ENCODE measurements around the gene OSGIN1.

OSGIN1 gene

DNA sequence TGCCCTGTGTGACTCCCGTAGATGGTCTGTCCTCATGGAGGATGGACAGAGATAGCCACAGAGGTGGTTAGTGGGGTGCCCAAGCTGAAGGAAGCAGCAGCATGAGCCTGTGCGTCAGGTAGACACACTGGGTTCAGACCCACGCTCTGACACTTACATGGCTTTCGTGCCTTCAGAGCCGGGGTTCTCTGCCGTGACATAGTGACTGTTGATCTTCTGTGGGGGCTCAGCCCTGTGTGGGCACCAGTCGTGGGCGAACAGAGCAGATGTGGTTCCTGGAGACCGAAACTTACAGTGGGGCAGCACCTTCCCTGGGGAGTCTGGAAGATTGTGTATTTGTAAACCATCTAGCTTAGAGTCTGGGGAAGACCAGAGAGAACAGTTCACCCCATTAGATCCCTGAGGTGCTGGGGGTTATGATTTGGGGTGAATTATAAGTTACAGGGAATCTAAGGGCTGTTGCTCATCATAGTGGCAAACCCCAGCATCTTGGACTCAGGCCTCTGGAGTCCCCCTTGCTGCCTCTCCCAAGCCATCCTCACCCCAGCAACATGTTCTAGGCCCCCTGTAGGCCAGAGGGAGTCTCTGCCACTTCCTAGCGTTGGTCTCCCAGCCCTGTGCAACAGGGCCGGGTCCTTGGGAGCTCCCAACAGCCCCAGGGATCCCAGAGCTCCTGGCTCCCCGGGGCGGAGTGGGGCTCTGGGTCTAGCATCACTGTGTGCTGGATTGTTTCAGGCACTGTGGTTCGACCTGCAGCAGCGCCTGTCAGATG is 43.6 kb downstream of the OSGIN1 start:
- DNase-seq (ENCODE audit: low spot score) = no peak
- in situ Hi-C loops (cut with MboI; ENCODE audit: low pct_unique_long_range_greater_than_20kb, low sequenced_read_pairs, unreplicated experiment) = no loop called here
- TF ChIP-seq, protein P1, sequence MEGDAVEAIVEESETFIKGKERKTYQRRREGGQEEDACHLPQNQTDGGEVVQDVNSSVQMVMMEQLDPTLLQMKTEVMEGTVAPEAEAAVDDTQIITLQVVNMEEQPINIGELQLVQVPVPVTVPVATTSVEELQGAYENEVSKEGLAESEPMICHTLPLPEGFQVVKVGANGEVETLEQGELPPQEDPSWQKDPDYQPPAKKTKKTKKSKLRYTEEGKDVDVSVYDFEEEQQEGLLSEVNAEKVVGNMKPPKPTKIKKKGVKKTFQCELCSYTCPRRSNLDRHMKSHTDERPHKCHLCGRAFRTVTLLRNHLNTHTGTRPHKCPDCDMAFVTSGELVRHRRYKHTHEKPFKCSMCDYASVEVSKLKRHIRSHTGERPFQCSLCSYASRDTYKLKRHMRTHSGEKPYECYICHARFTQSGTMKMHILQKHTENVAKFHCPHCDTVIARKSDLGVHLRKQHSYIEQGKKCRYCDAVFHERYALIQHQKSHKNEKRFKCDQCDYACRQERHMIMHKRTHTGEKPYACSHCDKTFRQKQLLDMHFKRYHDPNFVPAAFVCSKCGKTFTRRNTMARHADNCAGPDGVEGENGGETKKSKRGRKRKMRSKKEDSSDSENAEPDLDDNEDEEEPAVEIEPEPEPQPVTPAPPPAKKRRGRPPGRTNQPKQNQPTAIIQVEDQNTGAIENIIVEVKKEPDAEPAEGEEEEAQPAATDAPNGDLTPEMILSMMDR (IDR thresholded peaks at IDR 0.05; ENCODE audit: extremely low read depth, insufficient read depth, missing control alignments) = no peak

DNA sequence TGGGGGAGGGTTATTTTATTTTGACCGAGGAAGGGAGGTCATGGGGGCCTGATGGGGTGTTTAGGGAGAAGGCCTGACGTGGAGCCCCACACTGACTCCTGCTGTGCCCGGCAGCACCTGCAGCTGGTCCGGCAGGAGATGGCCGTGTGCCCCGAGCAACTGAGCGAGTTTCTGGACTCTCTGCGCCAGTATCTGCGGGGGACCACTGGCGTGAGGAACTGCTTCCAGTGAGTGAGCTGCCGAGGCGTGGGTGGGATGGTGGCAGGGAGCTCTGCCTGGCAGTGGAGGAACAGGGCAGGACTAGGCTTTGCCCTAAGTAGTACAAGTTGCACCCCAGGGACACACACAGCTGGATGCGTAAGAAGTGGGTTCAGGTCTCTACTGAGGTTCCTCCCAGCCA is 45.1 kb downstream of the OSGIN1 start:
- in situ Hi-C loops (cut with MboI; ENCODE audit: low pct_unique_long_range_greater_than_20kb, low sequenced_read_pairs, unreplicated experiment) = no loop called here
- TF ChIP-seq, protein P1 (IDR thresholded peaks at IDR 0.05; ENCODE audit: extremely low read depth, insufficient read depth, missing control alignments) = no peak
- no peak for DNase-seq (ENCODE audit: low spot score)

DNA sequence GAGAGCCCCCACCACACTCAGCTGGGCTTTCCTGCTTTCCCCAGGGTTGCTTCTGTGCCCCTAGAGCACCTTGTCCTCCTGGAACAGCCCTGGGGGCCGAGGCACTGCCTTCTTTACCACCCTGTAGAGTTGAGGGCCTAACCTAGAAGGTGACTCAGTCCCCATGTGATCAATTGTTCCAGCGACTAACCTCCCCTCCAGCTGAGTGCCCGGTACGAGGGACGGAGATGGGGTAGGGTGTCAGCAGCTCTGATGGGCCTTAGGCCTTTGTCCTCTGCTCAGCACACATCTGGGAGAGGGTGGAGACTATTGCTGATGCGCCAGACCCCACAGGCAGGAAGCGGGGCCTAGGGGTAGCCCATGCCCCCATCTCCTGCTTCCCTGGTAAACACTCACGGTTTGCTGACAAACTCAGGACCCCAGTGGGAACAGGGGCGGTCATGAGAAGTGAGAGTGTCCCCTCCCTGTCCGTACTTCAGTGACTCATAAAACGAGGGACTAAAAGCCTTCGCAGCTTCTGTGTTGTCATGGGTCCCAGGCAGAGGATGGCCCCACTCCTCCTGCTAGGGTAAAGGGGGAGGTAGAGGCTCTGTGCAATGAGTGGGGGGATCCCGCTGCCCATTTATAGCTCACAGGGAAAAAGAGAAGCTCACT is 48.1 kb downstream of the OSGIN1 start:
- in situ Hi-C loops (cut with MboI; ENCODE audit: low pct_unique_long_range_greater_than_20kb, low sequenced_read_pairs, unreplicated experiment) = no loop called here
- DNase-seq (ENCODE audit: low spot score) = no peak
- TF ChIP-seq, protein P1 (IDR thresholded peaks at IDR 0.05; ENCODE audit: extremely low read depth, insufficient read depth, missing control alignments) = no peak

DNA sequence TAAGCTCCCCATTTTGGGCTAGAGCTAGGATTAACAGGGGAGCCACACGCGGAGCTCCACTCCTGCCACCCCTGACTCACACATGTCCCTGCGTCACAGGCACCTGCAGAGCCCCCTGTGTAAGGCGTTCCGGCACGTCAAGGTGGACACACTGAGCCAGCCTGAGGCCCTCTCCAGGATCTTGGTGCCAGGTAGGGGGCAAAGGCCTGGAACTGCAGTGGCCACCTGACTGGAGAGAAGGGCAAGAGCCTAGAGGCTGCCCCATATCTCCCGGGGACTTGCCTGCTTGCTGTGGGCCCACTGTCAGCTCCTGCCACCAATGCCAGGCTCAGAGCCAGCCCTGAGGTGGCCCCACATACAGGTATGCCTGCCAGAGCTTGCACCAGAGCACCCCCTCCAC is 48.7 kb downstream of the OSGIN1 start:
- TF ChIP-seq, protein P1 (IDR thresholded peaks at IDR 0.05; ENCODE audit: extremely low read depth, insufficient read depth, missing control alignments) = no peak
- in situ Hi-C loops (cut with MboI; ENCODE audit: low pct_unique_long_range_greater_than_20kb, low sequenced_read_pairs, unreplicated experiment) = no loop called here
- DNase-seq (ENCODE audit: low spot score) = no peak

DNA sequence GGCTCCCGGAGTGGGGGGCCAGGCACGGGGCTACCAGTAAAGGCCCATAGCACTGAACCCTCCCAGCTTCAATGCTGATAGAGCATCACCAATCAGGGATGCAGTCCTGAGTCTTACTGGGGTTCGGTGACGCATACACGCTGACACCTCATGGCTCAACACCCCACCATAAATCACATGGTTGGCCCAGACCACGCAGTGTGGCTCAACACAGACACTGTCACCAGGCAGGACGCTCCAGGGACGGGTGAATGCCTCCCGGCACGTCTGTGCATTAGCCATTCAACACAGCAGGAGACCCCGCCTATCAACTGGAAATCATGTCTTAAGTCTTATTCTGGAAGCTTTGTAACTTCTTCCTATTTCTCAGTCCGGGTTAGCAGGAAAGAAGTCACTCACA is 50.0 kb downstream of the OSGIN1 start:
- no peak for DNase-seq (ENCODE audit: low spot score)
- in situ Hi-C loops (cut with MboI; ENCODE audit: low pct_unique_long_range_greater_than_20kb, low sequenced_read_pairs, unreplicated experiment) = no loop called here
- TF ChIP-seq, protein P1 (IDR thresholded peaks at IDR 0.05; ENCODE audit: extremely low read depth, insufficient read depth, missing control alignments) = no peak

DNA sequence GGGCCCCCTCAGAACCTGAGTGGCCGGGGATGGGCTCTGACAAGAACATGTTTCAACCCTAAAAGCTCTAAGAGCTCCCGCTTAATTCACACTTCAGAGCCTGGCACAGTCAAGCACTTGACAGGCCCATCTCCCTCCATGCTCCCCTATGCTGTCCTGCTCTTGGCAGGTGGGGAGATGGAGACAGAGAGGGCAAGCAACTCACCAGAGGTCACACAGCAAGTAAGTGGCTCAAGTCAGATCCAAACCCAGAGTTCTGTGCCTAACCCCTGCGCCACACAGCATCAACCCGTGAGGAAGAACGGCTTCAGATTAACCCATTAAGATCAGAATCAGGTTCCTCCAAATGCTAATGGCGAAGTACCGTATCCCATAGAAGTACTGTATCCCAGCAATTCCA is 51.4 kb downstream of the OSGIN1 start:
- TF ChIP-seq, protein P1 (IDR thresholded peaks at IDR 0.05; ENCODE audit: extremely low read depth, insufficient read depth, missing control alignments) = no peak
- DNase-seq (ENCODE audit: low spot score) = no peak
- in situ Hi-C loops (cut with MboI; ENCODE audit: low pct_unique_long_range_greater_than_20kb, low sequenced_read_pairs, unreplicated experiment) = no loop called here

Data from GM13977 (cell line).